T-helper 1 cell (primary cell): ENCODE data around the gene RNU1-3.
"Not testable (repeated sequence)": the region's sequence is repeated elsewhere in the genome, so short reads cannot be mapped to it uniquely, and the experiment has no call there.

Source experiments
- DNase-seq, 5 donors: peaks; one replicate each; pipeline ENCODE4 v3.0.0-alpha.2; 2012 to 2020

RNU1-3 gene

GRCh38 chr1:16636551-16637195, 30.1 kb downstream of the RNU1-3 start:
- peak in 1 of 5 donors; percentile 13 for DNase-seq

GRCh38 chr1:16635959-16636358, 30.8 kb downstream of the RNU1-3 start:
- DNase-seq: peak in 1 of 5 donors; percentile 8

GRCh38 chr1:16633540-16634282, 33.0 kb downstream of the RNU1-3 start:
- DNase-seq: peak in 1 of 5 donors; percentile 8

GRCh38 chr1:16632044-16632850, 34.5 kb downstream of the RNU1-3 start:
- peak in 1 of 5 donors; percentile 11 for DNase-seq

DNA sequence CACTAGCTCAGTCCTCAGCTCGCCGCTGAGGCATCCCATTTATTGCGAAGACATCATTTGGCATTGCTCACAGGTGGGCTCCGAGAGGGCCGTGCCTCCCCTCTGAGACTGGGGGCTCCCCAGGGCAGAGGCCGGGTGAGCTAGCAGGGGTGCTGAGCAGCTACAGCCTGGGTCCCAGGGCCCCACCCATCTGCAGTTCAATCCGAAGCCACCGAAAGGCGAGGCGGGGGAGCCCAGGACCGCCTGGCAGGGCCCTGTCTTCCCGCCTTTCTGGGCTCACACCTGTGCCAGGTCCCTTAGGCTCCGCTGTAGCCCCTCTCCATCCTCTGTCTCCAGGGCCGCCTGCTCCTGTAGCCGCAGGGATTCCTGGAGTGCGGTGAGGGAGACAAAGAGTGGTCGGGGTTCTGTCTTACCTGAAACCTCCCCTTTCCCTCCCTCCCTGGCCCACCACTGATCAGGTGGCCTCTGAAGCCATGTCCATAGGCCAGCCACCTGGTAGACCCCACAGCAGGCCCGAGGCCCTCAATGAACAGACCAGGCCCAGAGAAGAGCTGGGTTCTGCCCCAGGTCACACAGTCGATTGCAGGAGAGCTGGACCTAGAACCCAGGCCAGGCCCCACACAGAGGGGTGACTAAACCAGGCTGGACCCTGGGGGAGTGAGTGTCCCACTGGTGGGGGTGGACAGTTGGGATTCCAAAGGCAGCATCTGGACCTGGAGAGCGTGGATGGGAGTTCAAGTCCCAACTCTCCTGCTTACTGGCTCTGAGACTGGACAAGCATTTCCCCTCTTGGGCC, 35.3 kb downstream of the RNU1-3 start:
- peak in 1 of 5 donors; percentile 44 for DNase-seq

GRCh38 chr1:16630661-16631247, 36.0 kb downstream of the RNU1-3 start:
- DNase-seq: peak in 1 of 5 donors; percentile 38

GRCh38 chr1:16629916-16630530, 36.7 kb downstream of the RNU1-3 start:
- peak in 1 of 5 donors; percentile 41 for DNase-seq

GRCh38 chr1:16628361-16629111, 38.2 kb downstream of the RNU1-3 start:
- no peak for DNase-seq

DNA sequence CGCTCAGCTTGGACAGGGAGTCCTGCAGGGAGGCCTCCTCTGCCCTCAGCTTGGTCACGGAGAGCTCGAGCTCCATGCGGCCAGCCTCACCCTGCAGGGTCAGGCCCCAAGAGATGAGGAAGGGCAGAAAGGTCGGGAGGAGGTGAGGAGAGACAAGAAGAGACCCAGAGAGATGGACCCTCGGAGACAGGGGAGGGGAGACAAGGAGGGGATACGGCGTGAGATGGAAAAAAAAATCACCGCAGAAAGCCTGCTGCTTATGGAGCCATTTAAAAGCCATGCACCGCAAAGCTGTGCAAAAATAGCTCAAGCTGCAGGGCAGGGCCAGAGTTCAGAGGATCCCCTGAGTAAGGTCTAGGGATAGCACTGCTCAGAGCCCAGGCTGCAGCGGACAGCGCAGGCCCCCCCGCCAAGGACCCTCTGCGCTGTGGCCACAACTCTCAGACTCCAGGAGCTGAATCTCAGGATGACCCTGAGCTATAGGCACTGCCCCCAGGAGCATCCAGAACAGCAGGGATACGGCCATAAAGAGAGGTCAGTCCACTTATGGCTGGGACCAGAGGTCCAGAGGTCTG, 40.3 kb downstream of the RNU1-3 start:
- not testable (repeated sequence) for DNase-seq

DNA sequence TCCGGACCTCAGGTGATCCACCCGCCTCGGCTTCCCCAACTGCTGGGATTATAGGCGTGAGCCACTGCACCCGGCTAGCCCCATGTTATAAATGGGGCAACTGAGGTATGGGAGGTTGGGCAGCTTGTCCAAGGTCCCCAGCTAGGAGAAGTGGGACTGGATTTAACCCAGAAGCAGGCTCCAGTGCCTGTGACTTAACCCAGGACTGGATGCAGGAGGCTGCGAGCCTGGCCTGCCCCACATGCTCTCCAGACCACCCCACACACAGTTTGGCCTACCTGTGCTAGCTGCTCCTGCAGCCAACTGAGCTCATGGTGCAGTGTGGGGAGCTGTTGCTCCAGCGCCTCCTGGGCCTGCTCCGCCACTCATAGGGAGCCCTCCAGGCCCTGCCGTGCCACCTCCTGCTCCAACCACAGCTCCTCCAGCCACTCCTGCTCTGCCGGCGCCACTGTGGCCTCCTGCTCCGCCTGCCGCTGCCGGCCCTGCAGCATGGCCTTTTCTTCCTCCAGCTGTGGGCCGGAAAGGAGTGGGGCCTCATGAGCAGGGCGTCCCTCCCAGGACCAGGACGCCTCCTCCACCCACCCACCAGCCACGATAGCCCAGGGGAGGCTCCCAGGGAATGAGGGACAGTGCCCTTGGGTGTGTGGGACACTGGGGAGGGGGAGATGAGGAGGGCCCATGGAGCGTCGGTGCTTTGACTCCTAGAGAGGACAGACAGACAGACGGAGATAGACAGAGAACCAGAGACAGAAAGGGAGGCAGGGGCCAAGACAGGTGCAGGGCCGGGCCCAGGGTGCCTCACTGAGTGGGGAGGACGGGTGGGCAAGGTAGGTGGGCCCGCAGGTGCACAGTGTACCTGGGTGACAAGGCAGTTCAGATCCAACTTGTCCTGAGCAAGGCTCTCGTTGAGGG, 41.0 kb downstream of the RNU1-3 start:
- no peak for DNase-seq

- not testable (repeated sequence) for DNase-seq
These were observed 42.7 kb downstream of the RNU1-3 start for GRCh38 chr1:16623812-16624719.

GRCh38 chr1:16623337-16623736, 43.4 kb downstream of the RNU1-3 start:
- DNase-seq: not testable (repeated sequence)

DNA sequence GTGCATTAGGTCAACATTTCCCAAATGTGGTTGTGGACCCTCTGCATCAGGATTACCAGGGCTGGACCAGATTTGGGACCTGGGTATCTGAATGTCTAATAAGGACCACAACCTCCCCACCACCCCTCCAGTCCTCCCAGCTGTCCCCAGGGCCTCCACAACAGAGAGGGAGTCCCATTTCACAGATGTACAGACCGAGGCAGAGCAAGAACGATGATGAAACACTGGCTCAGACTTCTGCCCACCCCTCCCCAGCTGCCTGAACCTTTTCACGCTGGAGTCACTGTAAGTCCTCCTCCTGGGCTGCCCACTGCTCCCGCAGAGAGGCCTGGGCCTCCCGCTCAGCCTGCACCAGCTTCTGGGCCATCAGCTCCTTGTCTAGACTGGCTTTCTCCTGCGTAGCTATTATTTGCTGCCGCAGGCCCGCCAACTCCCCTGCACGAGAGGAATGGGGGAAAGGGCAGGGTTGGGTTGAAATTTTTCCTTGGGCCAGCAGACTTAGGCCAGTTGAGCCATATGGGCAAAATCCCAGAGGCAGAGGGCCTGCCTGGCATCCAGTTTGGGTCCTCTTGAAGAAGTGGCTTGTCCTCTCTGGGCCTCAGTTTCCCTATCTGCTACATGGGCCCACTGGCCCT, 45.0 kb downstream of the RNU1-3 start:
- DNase-seq: not testable (repeated sequence)

GRCh38 chr1:16621300-16621658, 45.5 kb downstream of the RNU1-3 start:
- no peak for DNase-seq

GRCh38 chr1:16619803-16620501, 46.8 kb downstream of the RNU1-3 start:
- DNase-seq: not testable (repeated sequence)

GRCh38 chr1:16618719-16619118, 48.0 kb downstream of the RNU1-3 start:
- no peak for DNase-seq
